BE2C (cell line): Measurements from ENCODE around the gene SMARCA2.
"Not testable (repeated sequence)": the region's sequence is repeated elsewhere in the genome, so short reads cannot be mapped to it uniquely, and the experiment has no call there.

ENCODE experiments used
- DNase-seq: peaks from one replicate; pipeline ENCODE4 v3.0.0-alpha.2; 2020
- H3K27me3 ChIP-seq: fragments of 250-450 bp; sonication (Bioruptor Pico); 2 replicates; pipeline ENCODE4 v1.5.1; 2020; ENCODE audit warnings: mild to moderate bottlenecking
- H3K36me3 ChIP-seq: fragments of 250-450 bp; sonication (Bioruptor Pico); 2 replicates; pipeline ENCODE4 v1.5.1; 2020; ENCODE audit warnings: mild to moderate bottlenecking
- H3K4me1 ChIP-seq: fragments of 250-450 bp; sonication (Bioruptor Pico); 2 replicates; pipeline ENCODE4 v1.5.1; 2020
- H3K4me3 ChIP-seq: 2 replicates; pipeline ENCODE4 v1.5.1; 2011; ENCODE audit warnings: low read depth, low read length
- H3K9me3 ChIP-seq: fragments of 250-450 bp; sonication (Bioruptor Pico); 2 replicates; pipeline ENCODE4 v1.5.1; 2020
- TF ChIP-seq, protein P1 (sequence below): IDR thresholded peaks from 2 replicates; pipeline ENCODE4 v1.5.1; 2012; ENCODE audit warnings: mild to moderate bottlenecking, low read depth, low read length

SMARCA2 gene

DNA sequence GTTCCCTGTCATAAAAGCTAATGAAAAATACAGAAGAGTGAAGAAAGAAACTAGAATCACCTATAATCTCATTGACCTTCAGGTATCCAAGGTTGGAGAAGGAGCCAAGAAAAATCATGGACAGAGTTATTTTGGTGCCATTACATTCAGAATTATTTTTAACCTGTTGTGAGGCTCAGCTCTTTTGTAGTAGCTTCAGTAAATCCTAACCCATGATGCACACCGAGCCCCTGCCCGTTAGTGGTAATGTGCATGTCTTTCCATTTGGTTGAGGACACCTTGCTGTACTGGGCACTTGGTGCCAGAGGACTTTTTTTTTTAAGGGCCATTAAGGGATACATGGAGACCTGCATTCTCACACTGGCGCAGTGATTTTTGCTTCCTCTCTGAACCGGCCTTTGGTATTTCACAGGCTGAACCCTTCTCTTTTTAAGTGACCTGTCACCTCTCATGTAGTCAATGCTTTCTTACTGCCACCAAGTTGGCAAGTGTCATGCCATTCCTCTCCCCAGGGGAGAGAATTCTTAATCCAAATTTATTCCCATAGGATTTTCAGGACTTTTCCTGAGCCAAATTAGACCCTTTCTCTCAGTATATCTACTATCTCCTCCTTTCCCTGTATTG is 125.6 kb downstream of the SMARCA2 start:
- Histone ChIP-seq H3K4me3 (no peak overlapping the region), H3K27me3 (no peaks in the 10 kb centered on the region; the same call in 1 of the 2 replicates), H3K36me3 (no peaks in the 10 kb centered on the region), H3K4me1 (no peaks in the 10 kb centered on the region), H3K9me3 (no peaks in the 10 kb centered on the region)
- TF ChIP-seq, protein P1, sequence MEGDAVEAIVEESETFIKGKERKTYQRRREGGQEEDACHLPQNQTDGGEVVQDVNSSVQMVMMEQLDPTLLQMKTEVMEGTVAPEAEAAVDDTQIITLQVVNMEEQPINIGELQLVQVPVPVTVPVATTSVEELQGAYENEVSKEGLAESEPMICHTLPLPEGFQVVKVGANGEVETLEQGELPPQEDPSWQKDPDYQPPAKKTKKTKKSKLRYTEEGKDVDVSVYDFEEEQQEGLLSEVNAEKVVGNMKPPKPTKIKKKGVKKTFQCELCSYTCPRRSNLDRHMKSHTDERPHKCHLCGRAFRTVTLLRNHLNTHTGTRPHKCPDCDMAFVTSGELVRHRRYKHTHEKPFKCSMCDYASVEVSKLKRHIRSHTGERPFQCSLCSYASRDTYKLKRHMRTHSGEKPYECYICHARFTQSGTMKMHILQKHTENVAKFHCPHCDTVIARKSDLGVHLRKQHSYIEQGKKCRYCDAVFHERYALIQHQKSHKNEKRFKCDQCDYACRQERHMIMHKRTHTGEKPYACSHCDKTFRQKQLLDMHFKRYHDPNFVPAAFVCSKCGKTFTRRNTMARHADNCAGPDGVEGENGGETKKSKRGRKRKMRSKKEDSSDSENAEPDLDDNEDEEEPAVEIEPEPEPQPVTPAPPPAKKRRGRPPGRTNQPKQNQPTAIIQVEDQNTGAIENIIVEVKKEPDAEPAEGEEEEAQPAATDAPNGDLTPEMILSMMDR: no peak
- DNase-seq: no peak

DNA sequence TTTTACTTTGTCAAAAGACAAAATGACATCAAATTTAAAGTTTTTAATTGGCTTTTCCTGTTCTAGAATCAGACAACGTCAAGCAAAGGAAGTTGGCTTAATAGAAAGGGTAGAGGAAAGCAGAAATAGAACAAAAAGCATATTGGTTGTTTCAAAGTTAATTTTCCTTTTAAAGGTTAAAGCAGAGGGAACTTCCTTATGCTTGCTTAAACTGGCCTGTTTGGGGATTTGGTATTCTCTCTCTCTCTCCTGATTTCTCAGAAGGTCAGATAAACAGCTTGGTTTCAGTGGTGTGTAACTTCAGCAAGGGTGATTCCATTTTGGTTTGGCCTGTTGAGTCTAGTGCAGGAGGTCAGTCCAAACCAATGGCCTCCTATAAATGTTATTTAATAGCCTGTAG is 127.1 kb downstream of the SMARCA2 start:
- no peaks in the 10 kb centered on the region for H3K4me1 ChIP-seq
- H3K9me3 ChIP-seq: no peaks in the 10 kb centered on the region
- no peak overlapping the region for H3K4me3 ChIP-seq
- H3K36me3 ChIP-seq: no peaks in the 10 kb centered on the region
- no peak for DNase-seq
- H3K27me3 ChIP-seq: no peaks in the 10 kb centered on the region; the same call in 1 of the 2 replicates
- TF ChIP-seq, protein P1: no peak

DNA sequence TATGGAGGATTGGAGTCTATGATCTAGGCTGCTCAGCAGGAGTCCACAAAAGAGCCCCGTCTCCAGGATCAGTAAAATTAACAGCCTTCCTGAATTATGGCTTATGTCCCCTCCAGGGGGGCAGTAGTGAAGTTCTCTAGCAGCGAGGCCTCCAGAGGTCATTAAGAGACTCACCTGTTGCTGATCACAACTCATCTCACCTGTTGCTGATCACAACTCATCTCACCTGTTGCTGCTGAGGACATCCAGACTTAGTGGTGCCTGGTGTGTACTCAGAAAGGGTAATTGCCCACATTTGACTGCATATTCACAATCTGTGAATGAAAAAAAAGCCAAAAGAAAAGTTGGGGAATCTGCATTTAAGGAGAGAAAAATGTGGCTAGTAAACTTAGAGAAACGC is 129.5 kb downstream of the SMARCA2 start:
- no peaks in the 10 kb centered on the region for H3K36me3 ChIP-seq
- H3K27me3 ChIP-seq: no peaks in the 10 kb centered on the region; the same call in 1 of the 2 replicates
- no peak for DNase-seq
- no peaks in the 10 kb centered on the region for H3K4me1 ChIP-seq
- H3K4me3 ChIP-seq: no peak overlapping the region
- TF ChIP-seq, protein P1: no peak
- no peaks in the 10 kb centered on the region for H3K9me3 ChIP-seq

DNA sequence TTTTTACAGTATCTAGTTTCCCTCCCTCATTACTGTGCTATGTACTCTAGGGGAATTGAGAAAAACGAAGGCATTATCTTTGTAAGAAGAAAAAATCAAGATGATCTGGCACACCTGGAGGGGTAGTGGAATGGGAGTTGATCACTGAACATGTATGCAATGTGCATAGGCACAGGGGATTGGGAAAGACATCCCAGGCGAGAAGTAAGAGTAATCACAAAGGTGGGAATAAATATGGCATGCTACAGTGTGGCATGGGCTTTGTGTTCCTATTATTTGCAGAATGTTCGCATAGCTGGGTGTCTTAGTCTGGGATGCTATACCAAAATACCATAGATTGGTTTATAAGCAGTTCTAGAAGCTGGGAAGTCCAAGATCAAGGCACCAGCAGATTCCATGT is 130.6 kb downstream of the SMARCA2 start:
- Histone ChIP-seq H3K9me3 (no peaks in the 10 kb centered on the region), H3K4me1 (no peaks in the 10 kb centered on the region), H3K4me3 (no peak overlapping the region), H3K27me3 (no peaks in the 10 kb centered on the region; the same call in 1 of the 2 replicates), H3K36me3 (no peaks in the 10 kb centered on the region)
- no peak for DNase-seq
- TF ChIP-seq, protein P1: no peak

DNA sequence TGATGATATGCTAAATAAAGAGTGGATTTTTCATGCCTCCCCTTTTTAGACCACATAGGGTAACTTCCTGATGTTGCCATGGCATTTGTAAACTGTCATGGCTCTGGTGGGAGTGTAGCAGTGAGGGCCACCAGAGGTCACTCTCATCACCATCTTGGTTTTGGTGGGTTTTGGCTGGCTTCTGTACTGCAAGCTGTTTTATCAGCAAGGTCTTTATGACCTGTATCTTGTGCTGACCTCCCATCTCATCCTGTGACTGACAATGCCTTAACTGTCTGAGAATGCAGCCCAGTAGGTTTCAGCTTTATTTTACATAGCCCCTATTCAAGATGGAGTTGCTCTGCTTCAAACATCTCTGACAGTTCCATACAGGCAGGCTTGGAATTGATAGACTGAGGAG is 131.6 kb downstream of the SMARCA2 start:
- H3K36me3 ChIP-seq, H3K9me3 ChIP-seq, H3K27me3 ChIP-seq, H3K4me1 ChIP-seq, H3K4me3 ChIP-seq: not testable (repeated sequence)
- DNase-seq: peak; percentile 34
- TF ChIP-seq, protein P1: peak; percentile 47

DNA sequence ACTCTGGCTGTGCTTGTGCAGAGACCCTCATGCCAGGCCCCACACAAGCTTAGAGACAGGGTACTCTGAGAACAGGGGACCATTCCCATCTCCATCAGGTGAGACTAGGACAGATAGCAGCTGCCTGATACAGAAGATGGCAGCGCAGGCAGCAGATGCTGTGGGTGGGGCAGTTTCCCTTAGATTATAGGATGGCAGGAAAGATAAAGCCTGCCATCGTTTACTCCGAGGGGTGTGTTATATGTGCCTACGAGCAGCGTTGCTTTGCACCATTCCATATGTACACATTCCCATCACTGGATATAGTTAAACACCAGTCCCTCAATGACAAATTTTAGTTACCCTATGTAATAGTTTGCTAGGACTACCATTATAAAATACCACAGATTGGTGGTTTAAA is 135.2 kb downstream of the SMARCA2 start:
- Histone ChIP-seq H3K36me3 (no peaks in the 10 kb centered on the region), H3K4me3 (no peak overlapping the region), H3K9me3 (no peaks in the 10 kb centered on the region), H3K4me1 (no peaks in the 10 kb centered on the region), H3K27me3 (no peaks in the 10 kb centered on the region)
- no peak for DNase-seq
- TF ChIP-seq, protein P1: no peak
